ENCODE data around the gene MMP14.

DNA sequence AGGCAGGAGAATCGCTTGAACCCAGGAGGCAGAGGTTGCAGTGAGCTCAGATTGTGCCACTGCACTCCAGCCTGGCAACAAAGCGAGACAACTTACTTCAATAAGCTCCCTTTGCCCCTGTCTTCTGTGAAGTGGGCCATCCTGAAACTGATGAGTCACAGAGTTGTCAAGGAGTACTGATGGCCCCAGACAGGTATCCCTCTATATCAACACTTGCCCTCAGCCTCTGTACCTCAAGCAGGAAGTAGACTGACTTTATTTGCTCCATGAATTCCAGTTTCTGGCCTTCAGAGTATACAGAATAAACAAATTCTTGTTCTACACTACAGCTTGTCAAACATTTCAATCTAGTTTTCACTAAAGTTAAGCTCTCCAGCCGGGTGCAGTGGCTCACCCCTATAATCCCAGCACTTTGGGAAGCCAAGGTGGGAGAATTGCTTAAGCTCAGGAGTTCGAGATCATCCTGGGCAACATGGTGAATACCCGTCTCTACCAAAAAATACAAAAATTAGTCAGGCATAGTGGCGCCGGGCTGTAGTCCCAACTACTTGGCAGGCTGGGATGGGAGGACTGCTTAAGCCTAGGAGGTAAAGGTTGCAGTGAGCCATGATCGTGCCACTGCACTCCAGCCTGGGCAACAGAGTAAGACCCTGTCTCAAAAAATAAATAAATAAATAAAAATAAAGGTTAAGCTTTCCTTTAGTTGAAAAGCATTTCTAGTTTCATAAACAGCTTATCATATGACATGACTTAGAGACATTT, 18.8 kb downstream of the MMP14 start:
- TF ChIP-seq POLR2A (IDR thresholded peaks at IDR 0.05), result no peak
- TF ChIP-seq, protein P1, sequence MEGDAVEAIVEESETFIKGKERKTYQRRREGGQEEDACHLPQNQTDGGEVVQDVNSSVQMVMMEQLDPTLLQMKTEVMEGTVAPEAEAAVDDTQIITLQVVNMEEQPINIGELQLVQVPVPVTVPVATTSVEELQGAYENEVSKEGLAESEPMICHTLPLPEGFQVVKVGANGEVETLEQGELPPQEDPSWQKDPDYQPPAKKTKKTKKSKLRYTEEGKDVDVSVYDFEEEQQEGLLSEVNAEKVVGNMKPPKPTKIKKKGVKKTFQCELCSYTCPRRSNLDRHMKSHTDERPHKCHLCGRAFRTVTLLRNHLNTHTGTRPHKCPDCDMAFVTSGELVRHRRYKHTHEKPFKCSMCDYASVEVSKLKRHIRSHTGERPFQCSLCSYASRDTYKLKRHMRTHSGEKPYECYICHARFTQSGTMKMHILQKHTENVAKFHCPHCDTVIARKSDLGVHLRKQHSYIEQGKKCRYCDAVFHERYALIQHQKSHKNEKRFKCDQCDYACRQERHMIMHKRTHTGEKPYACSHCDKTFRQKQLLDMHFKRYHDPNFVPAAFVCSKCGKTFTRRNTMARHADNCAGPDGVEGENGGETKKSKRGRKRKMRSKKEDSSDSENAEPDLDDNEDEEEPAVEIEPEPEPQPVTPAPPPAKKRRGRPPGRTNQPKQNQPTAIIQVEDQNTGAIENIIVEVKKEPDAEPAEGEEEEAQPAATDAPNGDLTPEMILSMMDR (IDR thresholded peaks at IDR 0.05), result no peak

Measured in lower leg skin (tissue), 3 donors.